ENCODE results near the gene CCND2. TPM values are rescaled to one million over a fixed set of nuclear protein-coding genes. Genes with fewer than 3 reads are reported as not detected.

CCND2 gene
- total RNA-seq, 1 experiment from 2014 or later, result 1.4 TPM

DNA sequence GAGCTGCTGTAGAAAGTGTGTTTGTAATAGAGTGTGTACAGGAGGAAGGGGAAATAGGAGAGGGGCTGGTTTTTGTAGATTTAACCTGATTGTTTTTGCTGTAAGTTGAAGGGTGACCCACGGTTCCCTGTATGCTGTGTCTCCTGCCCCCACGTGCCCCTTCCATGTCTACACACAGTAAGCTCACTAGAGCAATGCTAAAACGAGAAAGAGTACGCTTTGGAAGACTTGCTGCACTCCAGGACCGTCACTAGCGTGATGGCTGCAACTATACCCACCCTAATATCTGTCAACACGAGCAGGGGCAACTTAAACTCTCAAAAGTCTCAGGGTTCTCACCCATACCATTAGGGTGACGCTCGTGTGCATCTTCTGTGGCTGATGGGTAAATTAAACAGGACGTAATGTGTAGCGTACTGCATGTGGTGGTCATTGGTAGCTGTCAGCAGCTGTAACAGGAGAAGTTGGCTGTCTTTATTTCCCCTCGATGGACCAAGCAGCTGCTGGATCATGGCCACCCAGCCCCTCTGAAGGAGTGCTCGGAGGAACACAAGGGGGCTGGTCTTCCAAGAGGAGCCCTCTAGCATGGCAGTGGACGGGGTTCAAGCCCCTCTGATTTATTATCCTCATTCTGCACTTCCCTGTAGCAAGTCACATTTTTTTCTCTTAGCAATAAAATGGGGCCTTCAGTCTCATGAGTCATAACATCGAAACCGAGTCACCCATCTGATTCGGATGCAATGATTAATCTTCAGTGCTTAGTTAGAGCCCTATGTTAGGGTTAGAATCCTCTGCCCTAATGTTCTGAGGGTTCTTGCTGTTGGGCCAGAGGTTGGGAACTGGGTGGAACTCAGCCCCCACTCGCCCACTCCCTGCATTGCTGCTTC lies 14.0 kb downstream of the CCND2 start:
- Histone ChIP-seq H3K27ac (ENCODE audit: low read length) (no peak overlapping the region), H3K27me3 (ENCODE audit: low read length) (no peaks in the 10 kb centered on the region), H3K79me2 (ENCODE audit: low read length) (no peaks in the 10 kb centered on the region), H2AFZ (ENCODE audit: low read length) (no peak overlapping the region), H3K4me2 (ENCODE audit: low read depth, low read length, poor library complexity, severe bottlenecking) (no peak overlapping the region), H3K9ac (ENCODE audit: low read length) (no peak overlapping the region), H3K4me3 (ENCODE audit: low read length) (no peak overlapping the region), H3K36me3 (ENCODE audit: insufficient read depth, low read length) (no peaks in the 10 kb centered on the region), H3K4me1 (ENCODE audit: low read length) (no peaks in the 10 kb centered on the region), H3K9me2 (replicated peaks; ENCODE audit: insufficient read depth, low read length) (no peaks in the 10 kb centered on the region), H3K9me3 (ENCODE audit: low read length) (no peaks in the 10 kb centered on the region), H4K20me1 (ENCODE audit: insufficient read depth, low read depth, low read length) (no peaks in the 10 kb centered on the region)
- DNase-seq, result no peak

DNA sequence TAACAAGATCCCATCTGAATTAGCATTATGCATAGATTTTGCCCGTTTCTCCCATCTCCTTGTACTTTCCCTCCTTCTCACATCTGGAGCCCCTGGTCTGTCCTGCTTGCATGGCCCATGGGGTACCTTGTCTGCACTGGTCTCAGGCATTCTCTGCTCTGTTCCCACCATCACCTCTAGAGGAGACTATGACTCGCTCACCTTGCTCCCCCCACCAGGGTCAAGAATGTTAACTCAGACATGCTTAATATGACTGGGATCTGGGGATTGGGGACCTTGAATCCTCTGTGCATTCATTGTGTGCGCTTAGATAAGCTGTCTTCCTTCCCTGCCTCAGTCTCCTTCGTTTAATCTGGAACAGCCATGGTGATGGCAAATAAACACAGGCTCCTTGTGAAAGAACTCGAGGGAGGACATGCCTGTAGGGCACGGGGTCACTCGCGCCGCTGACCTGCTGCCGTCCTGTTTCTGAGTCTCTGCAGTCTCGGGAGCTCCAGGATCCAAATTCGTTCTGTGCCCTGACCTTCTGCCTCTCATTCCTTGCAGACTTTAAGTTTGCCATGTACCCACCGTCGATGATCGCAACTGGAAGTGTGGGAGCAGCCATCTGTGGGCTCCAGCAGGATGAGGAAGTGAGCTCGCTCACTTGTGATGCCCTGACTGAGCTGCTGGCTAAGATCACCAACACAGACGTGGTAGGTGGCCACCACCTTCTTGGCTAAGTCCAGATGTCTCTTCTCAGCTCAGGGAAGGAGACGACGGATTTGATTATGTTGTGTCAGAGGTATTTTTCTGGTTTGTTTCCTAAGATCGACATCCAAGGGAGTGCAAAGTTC lies 15.0 kb downstream of the CCND2 start:
- H3K79me2 ChIP-seq (ENCODE audit: low read length), result no peaks in the 10 kb centered on the region
- no peak overlapping the region for H3K27ac ChIP-seq (ENCODE audit: low read length)
- H3K4me2 ChIP-seq (ENCODE audit: low read depth, low read length, poor library complexity, severe bottlenecking), result no peak overlapping the region

DNA sequence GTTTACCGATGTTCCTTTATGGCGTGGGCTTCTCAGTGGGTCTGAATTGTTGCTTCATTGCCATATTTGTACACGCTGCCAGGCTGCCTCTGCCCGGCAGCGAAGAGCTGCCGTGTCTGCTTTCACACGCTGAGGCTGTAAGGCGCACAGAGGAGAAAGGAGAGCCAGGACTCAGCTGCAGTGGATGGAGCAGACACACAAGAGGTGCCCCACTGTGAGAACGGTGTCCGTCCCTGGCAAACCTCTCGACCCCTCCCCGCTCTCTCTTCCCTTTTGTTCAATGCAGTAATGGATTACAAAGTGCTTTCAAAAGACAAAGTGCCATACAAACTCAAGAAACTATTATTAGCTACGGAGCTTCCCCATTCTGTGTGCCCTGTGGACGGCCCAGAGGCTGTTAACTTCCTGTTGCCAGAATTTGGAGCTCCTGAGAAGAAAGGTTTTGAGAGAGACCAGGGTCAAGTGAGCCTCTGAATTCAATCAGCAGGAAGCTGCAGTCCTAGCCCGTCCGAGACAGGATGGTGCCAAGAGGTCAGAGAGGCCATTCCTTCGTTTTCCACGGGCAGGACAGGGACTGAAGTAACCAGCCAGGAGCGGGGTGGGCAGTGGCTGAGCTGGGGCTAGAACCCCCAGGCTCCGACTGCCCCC lies 15.8 kb downstream of the CCND2 start:
- no peaks in the 10 kb centered on the region for H3K36me3 ChIP-seq (ENCODE audit: insufficient read depth, low read length)
- no peak for DNase-seq
- no peaks in the 10 kb centered on the region for H4K20me1 ChIP-seq (ENCODE audit: insufficient read depth, low read depth, low read length)
- no peaks in the 10 kb centered on the region for H3K79me2 ChIP-seq (ENCODE audit: low read length)
- no peak overlapping the region for H3K27ac ChIP-seq (ENCODE audit: low read length)
- H3K27me3 ChIP-seq (ENCODE audit: low read length), result no peaks in the 10 kb centered on the region
- H3K9me2 ChIP-seq (replicated peaks; ENCODE audit: insufficient read depth, low read length), result no peaks in the 10 kb centered on the region
- H3K4me2 ChIP-seq (ENCODE audit: low read depth, low read length, poor library complexity, severe bottlenecking), result no peak overlapping the region
- H3K4me1 ChIP-seq (ENCODE audit: low read length), result no peaks in the 10 kb centered on the region
- H3K4me3 ChIP-seq (ENCODE audit: low read length), result no peak overlapping the region
- no peak overlapping the region for H2AFZ ChIP-seq (ENCODE audit: low read length)
- H3K9me3 ChIP-seq (ENCODE audit: low read length), result no peaks in the 10 kb centered on the region
- H3K9ac ChIP-seq (ENCODE audit: low read length), result no peak overlapping the region

More for the DNA sequence above, 15.0 kb downstream of the CCND2 start:
- Histone ChIP-seq H3K36me3 (ENCODE audit: insufficient read depth, low read length) (no peaks in the 10 kb centered on the region), H3K9me3 (ENCODE audit: low read length) (no peaks in the 10 kb centered on the region), H2AFZ (ENCODE audit: low read length) (no peak overlapping the region), H3K9ac (ENCODE audit: low read length) (no peak overlapping the region), H3K9me2 (replicated peaks; ENCODE audit: insufficient read depth, low read length) (no peaks in the 10 kb centered on the region), H3K4me3 (ENCODE audit: low read length) (no peak overlapping the region), H4K20me1 (ENCODE audit: insufficient read depth, low read depth, low read length) (no peaks in the 10 kb centered on the region), H3K27me3 (ENCODE audit: low read length) (no peaks in the 10 kb centered on the region), H3K4me1 (ENCODE audit: low read length) (no peaks in the 10 kb centered on the region)
- no peak for DNase-seq

DNA sequence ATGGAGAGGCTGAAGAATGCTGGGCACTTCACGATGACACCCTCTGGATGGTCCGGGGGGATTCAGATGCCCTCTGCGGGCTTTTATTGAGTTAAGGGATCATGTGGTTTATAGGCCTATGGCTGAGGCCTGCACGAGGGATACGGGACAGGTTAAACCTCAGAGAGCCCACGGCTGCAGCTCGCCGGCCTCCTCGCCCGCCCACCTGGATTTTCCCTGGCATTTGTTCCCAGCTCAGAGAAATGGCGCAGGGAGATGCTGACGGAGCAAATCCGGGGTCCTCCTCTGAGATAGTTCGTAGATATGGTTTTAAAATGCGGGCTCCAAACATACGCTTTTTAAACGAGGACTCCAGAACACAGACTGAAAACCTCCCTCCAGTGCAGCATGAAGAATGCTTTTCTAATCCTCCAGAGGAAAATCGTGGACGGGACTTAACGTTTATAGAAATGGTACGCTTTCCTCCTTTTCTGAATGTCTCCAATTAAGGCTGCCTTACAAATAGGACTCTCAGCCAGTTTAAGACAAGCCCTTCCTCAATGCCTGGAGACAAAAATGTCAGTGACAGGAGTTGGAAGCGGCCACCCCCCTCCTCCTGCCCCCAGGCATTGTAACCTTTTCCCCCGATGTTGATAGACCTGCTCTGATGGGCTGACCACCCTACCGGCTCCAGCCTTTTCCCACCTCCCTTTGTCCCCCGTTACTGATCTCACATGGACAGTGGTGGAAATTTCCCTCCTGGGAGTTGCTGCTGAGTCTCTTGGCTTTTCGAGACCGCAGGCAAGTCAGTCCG lies 16.6 kb downstream of the CCND2 start:
- no peaks in the 10 kb centered on the region for H4K20me1 ChIP-seq (ENCODE audit: insufficient read depth, low read depth, low read length)
- no peak overlapping the region for H3K4me2 ChIP-seq (ENCODE audit: low read depth, low read length, poor library complexity, severe bottlenecking)
- H3K27me3 ChIP-seq (ENCODE audit: low read length), result no peaks in the 10 kb centered on the region
- no peaks in the 10 kb centered on the region for H3K9me2 ChIP-seq (replicated peaks; ENCODE audit: insufficient read depth, low read length)
- H3K9me3 ChIP-seq (ENCODE audit: low read length), result no peaks in the 10 kb centered on the region
- H3K4me1 ChIP-seq (ENCODE audit: low read length), result no peaks in the 10 kb centered on the region
- H3K9ac ChIP-seq (ENCODE audit: low read length), result no peak overlapping the region
- H3K4me3 ChIP-seq (ENCODE audit: low read length), result no peak overlapping the region
- H3K36me3 ChIP-seq (ENCODE audit: insufficient read depth, low read length), result no peaks in the 10 kb centered on the region
- H3K79me2 ChIP-seq (ENCODE audit: low read length), result no peaks in the 10 kb centered on the region
- no peak overlapping the region for H3K27ac ChIP-seq (ENCODE audit: low read length)
- no peak overlapping the region for H2AFZ ChIP-seq (ENCODE audit: low read length)
- no peak for DNase-seq

DNA sequence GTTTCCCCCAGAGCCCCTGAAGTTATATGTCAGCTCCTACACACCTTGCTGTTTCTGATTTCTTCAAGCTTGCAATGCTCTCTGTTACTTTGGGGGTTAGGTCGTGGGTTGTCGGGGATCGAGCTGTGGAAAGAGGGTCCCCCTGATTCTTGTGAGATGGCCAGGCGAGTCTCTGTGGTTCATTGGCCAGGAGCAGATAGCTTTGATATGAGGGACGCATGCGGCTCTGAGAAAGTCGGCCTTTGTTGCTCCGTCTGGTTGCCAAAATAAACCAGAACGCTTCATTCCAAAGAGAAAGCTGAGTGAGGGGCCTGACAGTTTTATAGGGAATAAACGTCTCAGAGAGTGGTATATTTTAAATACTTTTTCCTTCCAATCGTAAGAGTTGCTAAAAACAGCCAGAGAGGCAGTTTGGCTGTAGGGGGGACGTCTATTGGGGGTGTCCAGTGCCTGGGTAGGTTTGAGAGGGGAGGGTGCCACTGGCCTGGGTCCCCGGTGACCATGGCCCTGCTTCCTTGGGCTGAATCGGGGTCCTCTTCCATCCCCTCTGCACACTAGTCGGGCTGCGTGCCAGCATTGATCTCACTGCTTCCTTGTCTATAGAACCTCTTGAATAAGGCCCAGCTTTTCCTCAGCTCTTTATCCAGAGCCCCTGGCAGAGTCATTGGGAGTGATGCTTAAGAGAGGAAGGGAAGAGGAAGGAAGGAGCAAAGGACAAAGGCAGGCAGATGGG lies 18.9 kb downstream of the CCND2 start:
- Histone ChIP-seq H3K27ac (ENCODE audit: low read length) (no peak overlapping the region), H3K4me1 (ENCODE audit: low read length) (no peaks in the 10 kb centered on the region), H2AFZ (ENCODE audit: low read length) (no peak overlapping the region), H3K79me2 (ENCODE audit: low read length) (no peaks in the 10 kb centered on the region), H3K27me3 (ENCODE audit: low read length) (no peaks in the 10 kb centered on the region), H3K36me3 (ENCODE audit: insufficient read depth, low read length) (no peaks in the 10 kb centered on the region), H3K9ac (ENCODE audit: low read length) (no peak overlapping the region), H3K4me2 (ENCODE audit: low read depth, low read length, poor library complexity, severe bottlenecking) (no peak overlapping the region), H3K9me3 (ENCODE audit: low read length) (no peaks in the 10 kb centered on the region), H4K20me1 (ENCODE audit: insufficient read depth, low read depth, low read length) (no peaks in the 10 kb centered on the region), H3K4me3 (ENCODE audit: low read length) (no peak overlapping the region), H3K9me2 (replicated peaks; ENCODE audit: insufficient read depth, low read length) (no peaks in the 10 kb centered on the region)
- DNase-seq, result no peak

DNA sequence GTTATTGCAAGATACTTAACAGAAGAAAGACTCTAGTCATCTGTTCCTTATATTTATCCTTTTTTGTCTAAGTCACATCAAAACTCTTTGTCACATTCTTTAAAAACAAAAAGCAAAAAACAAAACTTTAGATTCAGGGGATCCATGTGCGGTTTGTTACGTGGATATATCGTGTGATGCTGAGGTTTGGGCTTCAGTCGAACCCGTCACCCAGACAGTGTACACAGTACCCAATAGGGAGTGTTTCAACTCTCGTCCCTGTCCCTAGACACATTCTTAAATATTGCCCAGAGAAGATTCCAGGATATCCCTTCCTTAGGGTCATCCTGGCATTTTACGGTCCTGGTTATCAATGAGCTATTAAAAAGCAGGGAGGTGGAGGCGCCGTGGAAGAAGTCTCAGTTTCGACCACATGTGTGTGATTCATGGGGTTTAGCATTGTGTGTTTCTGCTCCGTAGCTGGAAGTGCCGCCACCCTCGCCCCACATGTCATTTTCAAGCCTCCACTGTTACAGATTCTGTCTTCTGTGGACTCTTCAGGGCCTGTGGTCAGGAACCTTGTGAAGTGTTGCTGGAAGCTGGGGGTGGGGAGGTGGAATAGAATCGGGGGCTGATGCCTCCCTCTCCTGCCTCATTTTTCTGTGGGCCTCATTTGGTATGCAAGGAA lies 19.9 kb downstream of the CCND2 start:
- no peaks in the 10 kb centered on the region for H3K4me1 ChIP-seq (ENCODE audit: low read length)
- no peaks in the 10 kb centered on the region for H4K20me1 ChIP-seq (ENCODE audit: insufficient read depth, low read depth, low read length)
- H3K9me3 ChIP-seq (ENCODE audit: low read length), result no peaks in the 10 kb centered on the region
- no peak overlapping the region for H3K4me3 ChIP-seq (ENCODE audit: low read length)
- H3K79me2 ChIP-seq (ENCODE audit: low read length), result no peaks in the 10 kb centered on the region
- H3K36me3 ChIP-seq (ENCODE audit: insufficient read depth, low read length), result no peaks in the 10 kb centered on the region
- H3K9me2 ChIP-seq (replicated peaks; ENCODE audit: insufficient read depth, low read length), result no peaks in the 10 kb centered on the region
- H3K27me3 ChIP-seq (ENCODE audit: low read length), result no peaks in the 10 kb centered on the region
- H3K9ac ChIP-seq (ENCODE audit: low read length), result no peak overlapping the region
- H2AFZ ChIP-seq (ENCODE audit: low read length), result no peak overlapping the region
- no peak overlapping the region for H3K4me2 ChIP-seq (ENCODE audit: low read depth, low read length, poor library complexity, severe bottlenecking)
- no peak overlapping the region for H3K27ac ChIP-seq (ENCODE audit: low read length)
- DNase-seq, result no peak

DNA sequence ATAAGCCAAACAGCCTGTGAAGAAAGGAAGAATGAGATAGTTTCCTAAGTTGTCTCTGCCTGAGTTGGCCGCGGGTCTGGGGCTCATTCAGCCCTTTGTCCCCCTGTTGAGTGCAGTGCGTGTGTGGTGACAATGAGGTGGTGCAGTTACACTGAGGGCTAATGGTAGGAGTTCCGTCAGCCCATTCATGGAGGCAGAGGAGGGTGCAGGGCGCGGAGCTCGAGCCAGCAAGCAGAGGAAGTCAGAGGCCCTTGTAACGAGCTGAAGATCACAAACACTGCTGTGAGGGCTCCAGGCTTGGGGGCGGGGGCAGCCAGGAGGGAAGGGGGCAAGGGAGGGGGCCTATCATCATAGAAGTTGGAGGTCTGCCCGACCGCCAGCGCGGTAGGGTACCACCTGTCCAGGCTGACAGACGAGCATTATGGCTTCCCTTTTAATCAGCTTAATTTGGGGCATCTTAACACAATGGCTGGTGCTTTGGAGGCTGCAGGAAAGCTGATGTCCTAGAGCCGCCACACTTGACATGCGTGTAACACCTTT lies 20.5 kb downstream of the CCND2 start:
- Histone ChIP-seq H3K27ac (ENCODE audit: low read length) (no peak overlapping the region), H3K9me2 (replicated peaks; ENCODE audit: insufficient read depth, low read length) (no peaks in the 10 kb centered on the region), H3K36me3 (ENCODE audit: insufficient read depth, low read length) (no peaks in the 10 kb centered on the region), H3K79me2 (ENCODE audit: low read length) (no peaks in the 10 kb centered on the region), H3K9me3 (ENCODE audit: low read length) (no peaks in the 10 kb centered on the region), H3K4me2 (ENCODE audit: low read depth, low read length, poor library complexity, severe bottlenecking) (no peak overlapping the region), H3K4me1 (ENCODE audit: low read length) (no peaks in the 10 kb centered on the region), H3K27me3 (ENCODE audit: low read length) (no peaks in the 10 kb centered on the region), H2AFZ (ENCODE audit: low read length) (no peak overlapping the region), H3K4me3 (ENCODE audit: low read length) (no peak overlapping the region), H3K9ac (ENCODE audit: low read length) (no peak overlapping the region), H4K20me1 (ENCODE audit: insufficient read depth, low read depth, low read length) (no peaks in the 10 kb centered on the region)
- DNase-seq, result no peak
